DND-41 (cell line): Measurements from ENCODE around the gene HDDC2.

Experiments
- CTCF ChIP-seq: IDR thresholded peaks from 2 replicates; pipeline ENCODE4 v1.5.1; 2012; ENCODE audit warnings: borderline replicate concordance, low read length, moderate library complexity, mild to moderate bottlenecking; ENCODE audit not compliant: poor library complexity, severe bottlenecking; ENCODE audit errors: extremely low read depth
- EZH2 ChIP-seq: IDR thresholded peaks from 3 replicates; pipeline ENCODE4 v1.6.1; 2012; ENCODE audit warnings: borderline replicate concordance, low read depth, mild to moderate bottlenecking, moderate library complexity, low read length, inconsistent platforms; ENCODE audit not compliant: severe bottlenecking

- TF ChIP-seq CTCF (no peak), EZH2 (no peak)
These were observed 16.4 kb downstream of the HDDC2 start for GRCh38 chr6:125285353-125285752.
